Neural progenitor cell (in vitro differentiated cells): ENCODE measurements around the gene CACNA1D.

Experiments
- EZH2 ChIP-seq: fragments of 200-600 bp; sonication (generic); IDR thresholded peaks from 2 replicates; pipeline ENCODE4 v1.6.1; 2017; ENCODE audit warnings: antibody characterized with exemption, mild to moderate bottlenecking, moderate library complexity
- EZH2phosphoT487 ChIP-seq: fragments of 200-600 bp; sonication (generic); IDR thresholded peaks from 2 replicates; pipeline ENCODE4 v1.6.1; 2017; ENCODE audit warnings: antibody characterized with exemption
- TF ChIP-seq, protein P1 (sequence below): fragments of 200-600 bp; sonication (generic); IDR thresholded peaks from 2 replicates; pipeline ENCODE4 v1.5.1; 2017; ENCODE audit warnings: antibody characterized with exemption, mild to moderate bottlenecking

- TF ChIP-seq, protein P1, sequence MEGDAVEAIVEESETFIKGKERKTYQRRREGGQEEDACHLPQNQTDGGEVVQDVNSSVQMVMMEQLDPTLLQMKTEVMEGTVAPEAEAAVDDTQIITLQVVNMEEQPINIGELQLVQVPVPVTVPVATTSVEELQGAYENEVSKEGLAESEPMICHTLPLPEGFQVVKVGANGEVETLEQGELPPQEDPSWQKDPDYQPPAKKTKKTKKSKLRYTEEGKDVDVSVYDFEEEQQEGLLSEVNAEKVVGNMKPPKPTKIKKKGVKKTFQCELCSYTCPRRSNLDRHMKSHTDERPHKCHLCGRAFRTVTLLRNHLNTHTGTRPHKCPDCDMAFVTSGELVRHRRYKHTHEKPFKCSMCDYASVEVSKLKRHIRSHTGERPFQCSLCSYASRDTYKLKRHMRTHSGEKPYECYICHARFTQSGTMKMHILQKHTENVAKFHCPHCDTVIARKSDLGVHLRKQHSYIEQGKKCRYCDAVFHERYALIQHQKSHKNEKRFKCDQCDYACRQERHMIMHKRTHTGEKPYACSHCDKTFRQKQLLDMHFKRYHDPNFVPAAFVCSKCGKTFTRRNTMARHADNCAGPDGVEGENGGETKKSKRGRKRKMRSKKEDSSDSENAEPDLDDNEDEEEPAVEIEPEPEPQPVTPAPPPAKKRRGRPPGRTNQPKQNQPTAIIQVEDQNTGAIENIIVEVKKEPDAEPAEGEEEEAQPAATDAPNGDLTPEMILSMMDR = peak; percentile 16
- TF ChIP-seq EZH2 = no peak
- no peak for TF ChIP-seq EZH2phosphoT487
These were observed 301.6 kb downstream of the CACNA1D start for GRCh38 chr3:53795789-53796560.
